Kidney epithelial cell (primary cell): ENCODE data around the gene PDE6B. TPM values are rescaled to one million over a fixed set of nuclear protein-coding genes. Genes with fewer than 3 reads are reported as not detected.

ENCODE experiments used
- DNase-seq: peaks from one replicate; pipeline ENCODE4 v3.0.0-alpha.2; 2010; ENCODE audit warnings: low read depth
- H3K27me3 ChIP-seq: 2 replicates; pipeline ENCODE4 v1.6.0; 2011; ENCODE audit warnings: low read length; ENCODE audit not compliant: control insufficient read depth, insufficient read depth
- H3K36me3 ChIP-seq: 2 replicates; pipeline ENCODE4 v1.5.1; 2011; ENCODE audit warnings: low read length; ENCODE audit not compliant: control insufficient read depth, insufficient read depth
- H3K4me3 ChIP-seq: 2 replicates; pipeline ENCODE4 v1.5.1; 2011; ENCODE audit warnings: low read depth, mild to moderate bottlenecking, control low read depth, low read length
- CTCF ChIP-seq: IDR thresholded peaks from 2 replicates; pipeline ENCODE4 v1.5.1; 2011; ENCODE audit warnings: mild to moderate bottlenecking, moderate library complexity, low read length, control low read depth, inconsistent platforms; ENCODE audit not compliant: insufficient read depth, poor library complexity, severe bottlenecking
- total RNA-seq: library from RNA; depleted of rRNA; stranded (reverse); fragments of >200 nt; gene quantifications from 2 replicates; pipeline ENCODE4 v1.2.3, GENCODE V29; 2015

The PDE6B gene
- total RNA-seq, 1 donor from 2014 or later, result 17.1 TPM

- no peaks in the 10 kb centered on the region for H3K27me3 ChIP-seq
- no peak for DNase-seq
- peaks cover 2% of the 10 kb centered on the region for H3K36me3 ChIP-seq
- no peak for TF ChIP-seq CTCF
- no peak overlapping the region for H3K4me3 ChIP-seq
Measured at GRCh38 chr4:717601-718320, 92.4 kb downstream of the PDE6B start.

GRCh38 chr4:718460-718859 is 93.1 kb downstream of the PDE6B start:
- no peaks in the 10 kb centered on the region for H3K27me3 ChIP-seq
- peaks cover 2% of the 10 kb centered on the region for H3K36me3 ChIP-seq
- DNase-seq, result no peak
- no peak for TF ChIP-seq CTCF
- H3K4me3 ChIP-seq, result no peak overlapping the region

Other genes starting within 250 kb of the PDE6B start
- 10.9 and 16.4 TPM in 2 replicates for gene ZNF721, start 126.4 kb upstream of the PDE6B start, total RNA-seq
- 48.9 and 51.6 TPM in 2 replicates for gene PIGG, start 126.4 kb upstream of the PDE6B start, total RNA-seq
- gene TMEM271, start 49.3 kb upstream of the PDE6B start, total RNA-seq, result not detected in 2 replicates
- 116 and 182 TPM in 2 replicates for gene ATP5ME, start 48.7 kb downstream of the PDE6B start, total RNA-seq
- 7.8 and 7.9 TPM in 2 replicates for gene MYL5, start 49.0 kb downstream of the PDE6B start, total RNA-seq
- gene SLC49A3, start 63.6 kb downstream of the PDE6B start, total RNA-seq, result 3.4 and 3.7 TPM in 2 replicates
- 49.6 and 58.5 TPM in 2 replicates for gene PCGF3, start 80.3 kb downstream of the PDE6B start, total RNA-seq
- 0.17 TPM in 1 of 2 replicates, not detected in the other for gene CPLX1, start 200.6 kb downstream of the PDE6B start, total RNA-seq